Uterus (tissue), 2 donors: ENCODE results near the gene TFCP2L1.

Experiments used
- CTCF ChIP-seq, 4 experiments: fragments of 200-600 bp in 2 of 4; fragments of 450-650 bp in 2 of 4; sonication (generic) in 2 of 4; IDR thresholded peaks; one replicate each; pipeline ENCODE4 v1.5.1; 2016 to 2019; ENCODE audit warnings: antibody characterized with exemption in 4 of 4, mild to moderate bottlenecking in 2 of 4, moderate library complexity in 1 of 4
- POLR2A ChIP-seq, 2 donors: fragments of 450-650 bp; IDR thresholded peaks; one replicate each; pipeline ENCODE4 v1.6.1; 2016; ENCODE audit warnings: antibody characterized with exemption in 2 of 2, mild to moderate bottlenecking in 1 of 2, moderate library complexity in 1 of 2

DNA sequence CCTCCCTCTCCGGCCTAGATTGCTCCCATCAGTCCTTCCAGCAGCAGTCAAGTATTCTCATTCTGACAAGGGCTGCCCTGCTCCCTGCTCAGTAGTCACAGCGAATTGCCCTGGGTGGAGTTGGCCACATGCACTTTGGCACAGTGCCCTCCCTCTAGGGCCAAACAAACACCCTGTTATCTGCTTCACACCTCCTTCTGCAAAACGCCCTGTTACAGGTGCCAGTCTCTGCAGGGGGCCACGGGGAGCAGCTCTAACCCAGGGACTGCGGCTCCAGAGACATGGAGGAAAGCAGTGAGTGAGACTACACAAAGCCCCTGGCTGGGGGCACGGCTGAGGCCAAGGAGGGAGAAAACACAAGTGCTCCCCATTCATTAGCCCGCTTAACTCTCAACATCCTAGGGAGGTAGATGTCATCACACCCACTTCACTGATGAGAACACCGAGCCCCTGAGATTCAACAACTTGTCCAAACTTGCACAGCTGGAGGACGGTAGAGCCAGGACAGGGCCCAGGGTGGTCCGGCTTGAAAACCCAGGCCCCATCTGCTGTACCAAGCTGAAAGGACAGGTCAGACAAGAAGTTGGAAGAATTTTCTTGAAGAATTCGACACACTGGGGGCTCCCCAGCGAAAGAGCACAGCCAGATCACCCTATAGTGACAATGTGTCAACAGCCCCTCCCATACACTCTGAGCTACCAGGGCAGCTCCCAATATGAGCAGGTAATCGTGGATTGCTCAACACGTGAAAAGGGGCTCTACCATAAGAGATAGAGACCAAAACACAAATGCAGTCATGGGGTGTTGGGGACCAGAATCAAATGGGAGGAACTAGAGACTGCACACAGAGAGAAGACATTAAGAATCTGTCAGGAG lies 8.7 kb upstream of the TFCP2L1 start:
- no peak for TF ChIP-seq CTCF (IDR thresholded peaks at IDR 0.05)
- TF ChIP-seq POLR2A (IDR thresholded peaks at IDR 0.05): no peak
